ENCODE results near the gene OR52I2.

Gene OR52I2

GRCh38 chr11:4546878-4547277 lies 34.7 kb upstream of the OR52I2 start:
- no peak for TF ChIP-seq FOXP2 (optimal IDR thresholded peaks at IDR 0.05; ENCODE audit: borderline replicate concordance, extremely low read depth, extremely low read length, insufficient read depth)
- TF ChIP-seq TAF1 (IDR thresholded peaks at IDR 0.05; ENCODE audit: borderline replicate concordance, insufficient read depth, low read length), result no peak
- TF ChIP-seq POLR2AphosphoS5 (IDR thresholded peaks at IDR 0.05; ENCODE audit: low read depth, low read length), result no peak
- no peak for TF ChIP-seq SIN3A (IDR thresholded peaks at IDR 0.05; ENCODE audit: borderline replicate concordance, insufficient read depth, low read length)
- no peak for TF ChIP-seq REST (IDR thresholded peaks at IDR 0.05; ENCODE audit: insufficient read depth in 1 of 2, low read depth in 2 of 2, low read length in 2 of 2)

DNA sequence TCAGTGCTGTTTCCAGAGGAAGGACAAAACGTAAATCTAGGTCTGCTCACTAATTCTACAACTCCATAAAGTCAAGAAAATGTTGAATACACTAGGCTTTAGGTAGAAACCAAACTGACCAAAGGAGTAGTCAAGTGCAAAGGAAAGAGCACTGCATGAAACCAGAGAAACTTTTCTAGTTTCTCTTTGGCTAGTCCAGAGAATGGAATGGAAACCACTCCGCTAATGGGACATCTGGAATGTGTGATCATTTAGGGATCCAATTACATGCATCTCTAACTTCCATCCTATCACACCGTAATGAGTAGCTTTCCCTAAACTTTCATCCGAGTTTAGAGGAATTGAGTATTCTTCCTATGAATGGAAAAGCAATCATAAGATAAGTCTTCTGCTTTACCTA lies 34.1 kb upstream of the OR52I2 start:
- TF ChIP-seq SIN3A (IDR thresholded peaks at IDR 0.05; ENCODE audit: borderline replicate concordance, insufficient read depth, low read length) (no peak), POLR2AphosphoS5 (IDR thresholded peaks at IDR 0.05; ENCODE audit: low read depth, low read length) (no peak), REST (IDR thresholded peaks at IDR 0.05; ENCODE audit: insufficient read depth in 1 of 2, low read depth in 2 of 2, low read length in 2 of 2) (no peak), FOXP2 (optimal IDR thresholded peaks at IDR 0.05; ENCODE audit: borderline replicate concordance, extremely low read depth, extremely low read length, insufficient read depth) (no peak), TAF1 (IDR thresholded peaks at IDR 0.05; ENCODE audit: borderline replicate concordance, insufficient read depth, low read length) (no peak)

DNA sequence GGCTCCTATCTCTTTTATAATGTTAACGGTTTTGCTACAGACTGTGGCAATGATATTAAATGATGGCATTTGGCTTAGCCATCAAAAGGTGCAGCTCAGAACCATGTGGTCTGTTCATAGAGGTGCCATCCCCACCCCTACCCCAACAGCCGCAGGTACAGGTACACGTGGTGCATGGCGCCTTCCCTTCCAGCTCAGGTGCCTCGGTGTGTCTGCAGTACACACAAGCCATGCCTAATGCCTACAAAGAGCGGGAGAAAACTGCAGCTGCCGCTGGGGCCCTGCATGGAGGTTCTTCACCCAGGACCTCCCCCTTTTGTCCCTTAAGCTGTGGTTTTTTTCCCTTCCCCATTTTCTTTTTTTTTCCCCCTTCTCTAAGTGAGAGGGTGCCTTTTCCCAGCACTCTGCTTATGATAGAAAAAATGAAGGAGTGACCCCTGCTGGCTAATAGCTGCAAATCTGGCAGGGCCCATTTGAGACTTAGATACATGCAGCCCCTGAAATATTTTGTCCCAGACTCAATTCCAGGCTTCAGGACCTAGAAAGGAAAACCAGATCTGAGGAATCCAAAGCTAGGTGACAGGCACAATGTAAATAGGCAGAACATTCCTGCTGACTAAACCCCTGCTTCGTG lies 30.1 kb upstream of the OR52I2 start:
- no peak for TF ChIP-seq TAF1 (IDR thresholded peaks at IDR 0.05; ENCODE audit: borderline replicate concordance, insufficient read depth, low read length)
- TF ChIP-seq SIN3A (IDR thresholded peaks at IDR 0.05; ENCODE audit: borderline replicate concordance, insufficient read depth, low read length), result no peak
- no peak for TF ChIP-seq POLR2AphosphoS5 (IDR thresholded peaks at IDR 0.05; ENCODE audit: low read depth, low read length)
- no peak for TF ChIP-seq REST (IDR thresholded peaks at IDR 0.05; ENCODE audit: insufficient read depth in 1 of 2, low read depth in 2 of 2, low read length in 2 of 2)
- TF ChIP-seq FOXP2 (optimal IDR thresholded peaks at IDR 0.05; ENCODE audit: borderline replicate concordance, extremely low read depth, extremely low read length, insufficient read depth), result no peak

DNA sequence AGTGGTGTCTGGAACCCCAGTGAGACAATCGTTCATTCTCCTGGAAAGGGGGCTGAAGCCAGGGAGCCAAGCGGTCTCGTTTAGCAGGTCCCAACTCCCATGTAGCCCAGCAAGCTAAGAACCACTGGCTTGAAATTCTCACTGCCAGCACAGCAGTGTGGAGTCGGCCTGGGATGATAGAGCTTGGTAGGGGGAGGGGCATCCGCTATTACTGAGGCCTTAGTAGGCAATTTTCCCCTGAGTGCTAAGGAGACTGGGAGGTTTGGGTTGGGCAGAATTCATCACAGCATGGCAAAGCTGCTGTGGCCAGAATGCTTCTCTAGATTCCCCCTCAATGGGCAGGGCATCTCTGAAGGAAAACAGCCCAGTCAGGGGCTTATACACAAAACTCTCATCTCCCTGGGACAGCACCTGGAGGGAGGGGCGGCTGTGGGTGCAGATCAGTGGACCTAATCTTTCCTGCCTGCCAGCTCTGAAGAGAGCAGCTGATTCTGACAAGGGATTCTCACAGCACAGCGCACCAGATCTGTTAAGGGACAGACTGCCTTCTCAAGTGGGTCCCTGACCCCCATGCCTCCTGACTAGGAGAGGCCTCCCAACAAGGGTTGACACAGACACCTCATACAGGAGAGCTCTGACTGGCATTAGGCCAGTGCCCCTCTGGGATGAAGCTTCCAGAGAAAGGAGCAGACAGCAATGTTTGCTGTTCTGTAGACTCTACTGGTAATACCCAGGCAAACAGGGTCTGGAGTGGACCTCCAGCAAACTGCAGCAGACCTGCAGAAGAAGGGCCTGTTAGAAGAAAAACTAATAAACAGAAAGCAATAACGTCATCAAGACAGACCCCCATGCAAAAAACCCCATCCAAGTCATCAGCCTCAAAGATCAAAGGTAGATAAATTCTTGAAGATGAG lies 21.8 kb upstream of the OR52I2 start:
- TF ChIP-seq FOXP2 (optimal IDR thresholded peaks at IDR 0.05; ENCODE audit: borderline replicate concordance, extremely low read depth, extremely low read length, insufficient read depth) (no peak), TAF1 (IDR thresholded peaks at IDR 0.05; ENCODE audit: borderline replicate concordance, insufficient read depth, low read length) (no peak), REST (IDR thresholded peaks at IDR 0.05; ENCODE audit: insufficient read depth in 1 of 2, low read depth in 2 of 2, low read length in 2 of 2) (no peak), POLR2AphosphoS5 (IDR thresholded peaks at IDR 0.05; ENCODE audit: low read depth, low read length) (no peak), SIN3A (IDR thresholded peaks at IDR 0.05; ENCODE audit: borderline replicate concordance, insufficient read depth, low read length) (no peak)
